Heart left ventricle (tissue), 16 donors: ENCODE measurements around the gene ATF7. TPM values are rescaled to one million over a fixed set of nuclear protein-coding genes. Genes with fewer than 3 reads are reported as not detected.

Experiments used
- ATAC-seq, 4 donors: fragments of 200-7000 bp; cut with Tn5 transposase; one replicate each; pipeline ENCODE4 v1.9.1; 2020 to 2022; ENCODE audit warnings: moderate library complexity in 4 of 4, mild to moderate bottlenecking in 3 of 4, moderate number of reproducible peaks in 1 of 4
- DNase-seq, 5 donors: peaks; one replicate each; pipeline ENCODE4 v3.0.0-alpha.2; 2020
- H3K27ac ChIP-seq, 12 donors: fragments of 200-600 bp; sonication (generic) in 4 of 12; one replicate each; pipeline versions ENCODE4 v1.5.0 to v1.8.0; 2016 to 2022; ENCODE audit warnings: mild to moderate bottlenecking in 2 of 12
- H3K27me3 ChIP-seq, 9 donors: fragments of 200-600 bp; sonication (generic) in 2 of 9; one replicate each; pipeline versions ENCODE4 v1.5.1 to v1.8.0; 2016 to 2022; ENCODE audit warnings: mild to moderate bottlenecking in 3 of 9
- H3K36me3 ChIP-seq, 9 donors: fragments of 200-600 bp; sonication (generic) in 2 of 9; one replicate each; pipeline versions ENCODE4 v1.5.0 to v1.8.0; 2018 to 2022; ENCODE audit warnings: mild to moderate bottlenecking in 2 of 9
- H3K4me1 ChIP-seq, 12 donors: fragments of 200-600 bp; sonication (generic) in 4 of 12; one replicate each; pipeline versions ENCODE4 v1.5.0 to v1.8.0; 2016 to 2022; ENCODE audit warnings: mild to moderate bottlenecking in 3 of 12
- H3K4me3 ChIP-seq, 12 donors: fragments of 200-600 bp; sonication (generic) in 4 of 12; one replicate each; pipeline versions ENCODE4 v1.5.0 to v1.8.0; 2017 to 2022; ENCODE audit warnings: mild to moderate bottlenecking in 9 of 12, moderate library complexity in 4 of 12
- H3K9me3 ChIP-seq, 12 donors: fragments of 200-600 bp; sonication (generic) in 4 of 12; one replicate each; pipeline versions ENCODE4 v1.5.0 to v1.8.0; 2016 to 2022; ENCODE audit warnings: mild to moderate bottlenecking in 1 of 12
- CTCF ChIP-seq, 12 donors: fragments of 200-600 bp; sonication (generic) in 4 of 12; IDR thresholded peaks; one replicate each; pipeline versions ENCODE4 v1.5.0 to v1.8.0; 2018 to 2022; ENCODE audit warnings: antibody characterized with exemption in 12 of 12, mild to moderate bottlenecking in 5 of 12
- POLR2A ChIP-seq, 2 donors: fragments of 450-650 bp; IDR thresholded peaks; one replicate each; pipeline ENCODE4 v1.6.1; 2017; ENCODE audit warnings: antibody characterized with exemption in 2 of 2, mild to moderate bottlenecking in 2 of 2, moderate library complexity in 2 of 2
- WGBS, 4 donors: extraction: QIAGEN DNeasy Blood & Tissue Kit in 2 of 4; methylation state at CpG; one replicate each; pipeline versions ENCODE4 v1.1.5 to v1.1.7; 2013 to 2018; 5-methylcytosine and 5-hydroxymethylcytosine counted together
- intact Hi-C, 10 donors: fragments of 100-400 bp; cut with DNase I; formaldehyde crosslinking; loops; one replicate each; pipeline versions ENCODE4 v1.11.1 to v1.14.2; 2022
- polyA plus RNA-seq, 2 donors: library from polyadenylated mRNA; stranded (reverse); fragments of 200-250 nt; gene quantifications; one replicate each; pipeline ENCODE4 v1.2.3, GENCODE V29; 2013
- total RNA-seq, 9 donors: library from RNA; depleted of rRNA in 2 of 9; stranded (reverse); fragments of >200 nt in 2 of 9; fragmentation: NEBNext Ultra II Directional in 3 of 9; extraction: Animal tissue kit (Norgen Biotek cat#: 25700) in 3 of 9; gene quantifications; one replicate each; pipeline versions ENCODE4 v1.1.0 to v1.2.4, GENCODE V29; 2016 to 2023
- donor health status: ischemic (EF 13 %, LVEDD 7.1; RV severe dilation, severe dysfunction).
- donor health status: healthy with polysubstance abuse.
- donor health status: DM: no; HTN: yes; CAD: no.
- donor health status: DM: no; HTN: no; CAD: no.
- donor health status: ischemic (EF 25% LVEDD 6.9; RV normal size, moderate dysfunction).
- donor health status: ischemic (EF 25% LVEDD 5.7; RV mildly dilated, moderate dysfunction).
- donor health status: healthy.
- donor health status: DM: yes; HTN: yes; CAD: no.
- donor health status: ischemic (EF 35%, LVEDD 5.7; RV mildly dilated, moderate dysfunction).
- donor health status: nonischemic (EF 11% LVEDD 7.7; RV severe dilation, severe dysfunction).
- donor health status: DM: yes; HTN: yes; CAD: no.
- donor health status: PGD.
- donor health status: ischemic (EF 29% LVEDD 5.4; RV normal size, mild dysfunction).
- donor health status: nonischemic (EF 23%, LVEDD 6.1; RV moderate dilation, normal function).

The ATF7 gene
- total and polyA plus RNA-seq, 11 donors: 20.0 to 43.2 (median 31.8) TPM

GRCh38 chr12:53489242-53489864 lies 136.8 kb downstream of the ATF7 start:
- no peak for TF ChIP-seq CTCF (IDR thresholded peaks at IDR 0.05)
- no peak for TF ChIP-seq POLR2A (IDR thresholded peaks at IDR 0.05)
- intact Hi-C loops: no loop called here
- H3K4me3 ChIP-seq: no peak overlapping the region
- no peak for DNase-seq
- H3K36me3 ChIP-seq: peaks cover 0 to 43% (median 33%) of the 10 kb centered on the region in 9 donors
- WGBS, 4 donors: 90 to 98% (median 96%) methylated on average over 5 of the region's 5 CpGs
- H3K9me3 ChIP-seq: no peaks in the 10 kb centered on the region
- no peak for ATAC-seq
- H3K27ac ChIP-seq: no peak overlapping the region
- peaks cover 0 to 22% (median 16%) of the 10 kb centered on the region in 12 donors for H3K4me1 ChIP-seq
- no peaks in the 10 kb centered on the region for H3K27me3 ChIP-seq

GRCh38 chr12:53486736-53487487 lies 139.3 kb downstream of the ATF7 start:
- ATAC-seq (no peak), DNase-seq (no peak)
- Histone ChIP-seq H3K27me3 (no peaks in the 10 kb centered on the region), H3K4me1 (peaks cover 0 to 13% (median 4%) of the 10 kb centered on the region in 12 donors), H3K27ac (no peak overlapping the region), H3K4me3 (no peak overlapping the region), H3K9me3 (no peaks in the 10 kb centered on the region), H3K36me3 (peaks cover 0 to 66% (median 56%) of the 10 kb centered on the region in 9 donors)
- TF ChIP-seq POLR2A (IDR thresholded peaks at IDR 0.05) (no peak), CTCF (IDR thresholded peaks at IDR 0.05) (no peak)
- 81 to 87% (median 84%) methylated on average over 14 to 17 of the region's 17 CpGs for WGBS, 4 donors
- intact Hi-C loops: no loop called here

GRCh38 chr12:53485955-53486735 lies 140.0 kb downstream of the ATF7 start:
- Histone ChIP-seq H3K27ac (no peak overlapping the region), H3K4me1 (peaks cover 0 to 19% (median 5%) of the 10 kb centered on the region in 12 donors), H3K27me3 (no peaks in the 10 kb centered on the region), H3K9me3 (no peaks in the 10 kb centered on the region), H3K4me3 (no peak overlapping the region), H3K36me3 (peaks cover 0 to 74% (median 63%) of the 10 kb centered on the region in 9 donors)
- WGBS, 4 donors: 94 to 98% (median 95%) methylated on average over 8 to 10 of the region's 10 CpGs
- no peak for TF ChIP-seq CTCF (IDR thresholded peaks at IDR 0.05)
- no peak for TF ChIP-seq POLR2A (IDR thresholded peaks at IDR 0.05)
- intact Hi-C loops: no loop called here
- ATAC-seq: peak in 1 of 4 donors; percentile 4
- DNase-seq: no peak
